T-helper 22 cell (primary cell): ENCODE results near the gene CYP4B1.
"Not testable (repeated sequence)": the region's sequence is repeated elsewhere in the genome, so short reads cannot be mapped to it uniquely, and the experiment has no call there.

Source experiments
- DNase-seq: peaks from one replicate; pipeline ENCODE4 v3.0.0-alpha.2; 2020; ENCODE audit warnings: low read depth

The CYP4B1 gene

GRCh38 chr1:46798810-46799209 lies at the start of gene CYP4B1:
Gene CYP4B1 (plus strand): TSS chr1:46799046. CDS start chr1:46799082, 36 bp downstream.
- no peak for DNase-seq

- no peak for DNase-seq
These were observed 49.4 kb upstream of the CYP4B1 start for GRCh38 chr1:46749404-46749803.

- DNase-seq: no peak
These were observed 48.9 kb upstream of the CYP4B1 start for GRCh38 chr1:46749921-46750404.

GRCh38 chr1:46753985-46754384 lies 44.9 kb upstream of the CYP4B1 start:
- DNase-seq: no peak

GRCh38 chr1:46754707-46755106 lies 44.1 kb upstream of the CYP4B1 start:
- not testable (repeated sequence) for DNase-seq

- DNase-seq: no peak
These were observed 43.7 kb upstream of the CYP4B1 start for GRCh38 chr1:46755121-46755520.

GRCh38 chr1:46757247-46757955 lies 41.4 kb upstream of the CYP4B1 start:
- DNase-seq: no peak

GRCh38 chr1:46757956-46758528 lies 40.8 kb upstream of the CYP4B1 start:
- no peak for DNase-seq

- DNase-seq: no peak
These were observed 38.2 kb upstream of the CYP4B1 start for GRCh38 chr1:46760558-46761166.

- DNase-seq: no peak
These were observed 37.1 kb upstream of the CYP4B1 start for GRCh38 chr1:46761740-46762139.

GRCh38 chr1:46764402-46764801 lies 34.4 kb upstream of the CYP4B1 start:
- no peak for DNase-seq

- DNase-seq: no peak
These were observed 31.1 kb upstream of the CYP4B1 start for GRCh38 chr1:46767649-46768282.

- DNase-seq: no peak
These were observed 30.4 kb upstream of the CYP4B1 start for GRCh38 chr1:46768445-46768844.

- no peak for DNase-seq
These were observed 29.7 kb upstream of the CYP4B1 start for GRCh38 chr1:46769028-46769740.

- DNase-seq: no peak
These were observed 28.3 kb upstream of the CYP4B1 start for GRCh38 chr1:46770541-46770940.

- no peak for DNase-seq
These were observed 26.3 kb upstream of the CYP4B1 start for GRCh38 chr1:46772571-46772970.

- DNase-seq: no peak
These were observed 24.5 kb upstream of the CYP4B1 start for GRCh38 chr1:46774297-46774696.

GRCh38 chr1:46778456-46778855 lies 20.4 kb upstream of the CYP4B1 start:
- DNase-seq: not testable (repeated sequence)

- no peak for DNase-seq
These were observed 14.2 kb upstream of the CYP4B1 start for GRCh38 chr1:46784666-46785065.

GRCh38 chr1:46788634-46789033 lies 10.2 kb upstream of the CYP4B1 start:
- not testable (repeated sequence) for DNase-seq

- DNase-seq: no peak
These were observed 8.3 kb upstream of the CYP4B1 start for GRCh38 chr1:46790446-46791101.

GRCh38 chr1:46793126-46793525 lies 5.7 kb upstream of the CYP4B1 start:
- DNase-seq: no peak
